Measurements from ENCODE around the gene DIPK1A.
"Not testable (repeated sequence)": the region's sequence is repeated elsewhere in the genome, so short reads cannot be mapped to it uniquely, and the experiment has no call there.

DIPK1A gene

DNA sequence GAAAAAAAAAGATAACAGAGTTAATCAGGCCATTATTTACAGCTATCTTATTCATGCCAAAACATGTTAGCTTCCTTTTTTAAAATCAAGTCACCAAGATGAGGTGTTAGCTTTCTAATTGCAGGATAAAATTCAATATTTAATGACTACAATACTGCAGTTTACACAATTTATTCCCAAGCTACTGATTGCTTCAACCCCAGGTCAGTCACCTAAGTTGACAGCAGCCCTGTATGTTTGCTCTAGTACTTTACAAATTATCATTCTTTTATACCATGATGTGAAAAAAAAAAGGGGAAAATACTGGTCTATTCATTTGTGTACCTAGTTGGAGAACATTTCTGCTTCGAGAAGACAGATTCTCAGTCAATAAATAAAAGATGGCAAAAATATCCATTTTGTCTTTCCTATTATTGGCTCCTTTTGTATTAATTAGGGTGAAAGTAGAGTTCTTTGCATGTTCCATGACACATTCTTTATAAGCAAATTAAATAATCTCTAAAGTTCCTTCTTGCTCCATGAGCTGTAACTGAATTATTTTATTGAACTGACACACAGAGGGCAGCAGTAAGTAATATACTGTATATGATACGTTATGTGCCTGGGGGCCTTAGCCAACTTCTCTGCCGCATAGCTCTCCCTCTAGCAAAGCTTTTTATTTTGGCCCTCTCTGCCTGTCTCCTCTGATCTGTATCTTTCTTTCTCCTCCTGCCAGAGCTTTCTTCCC is 48.0 kb downstream of the DIPK1A start:
- no peak for DNase-seq

DNA sequence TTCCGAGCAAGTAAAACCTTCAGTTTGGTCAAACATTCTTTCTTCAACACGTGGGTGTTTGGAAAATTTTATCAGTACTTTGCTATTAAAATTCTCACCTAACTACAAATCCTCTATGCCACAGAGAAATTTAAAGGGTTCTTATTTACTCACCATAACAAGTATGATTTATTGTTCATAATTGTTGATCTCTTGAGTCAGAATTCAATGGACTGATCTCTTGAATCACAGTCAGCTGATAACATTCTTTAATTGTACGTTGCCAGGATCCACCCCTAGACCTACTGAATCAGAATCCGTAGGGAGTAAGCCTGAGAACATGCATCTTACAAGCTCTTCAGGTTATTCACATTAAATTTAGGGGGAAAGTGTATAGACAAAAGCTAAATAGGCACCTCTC is 51.2 kb downstream of the DIPK1A start:
- no peak for DNase-seq

DNA sequence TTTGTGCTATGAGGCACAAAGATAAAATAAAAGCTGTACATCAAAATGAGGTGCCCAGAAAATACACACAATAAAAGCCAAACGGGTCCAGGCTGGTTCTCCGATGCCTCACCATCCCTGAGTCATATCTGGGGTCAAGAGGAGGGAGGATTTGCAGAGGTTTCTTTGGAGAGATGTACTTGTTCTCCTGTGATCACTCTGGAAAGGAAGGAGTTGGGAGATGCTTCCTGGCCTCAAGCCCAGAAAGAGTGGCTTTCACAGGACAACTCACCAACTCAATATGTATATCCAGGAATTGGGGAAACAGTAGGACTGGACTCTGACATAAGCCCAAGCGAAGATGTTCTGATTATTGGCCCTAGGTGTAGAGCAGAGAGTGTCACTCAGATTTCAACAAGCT is 51.9 kb downstream of the DIPK1A start:
- no peak for DNase-seq

DNA sequence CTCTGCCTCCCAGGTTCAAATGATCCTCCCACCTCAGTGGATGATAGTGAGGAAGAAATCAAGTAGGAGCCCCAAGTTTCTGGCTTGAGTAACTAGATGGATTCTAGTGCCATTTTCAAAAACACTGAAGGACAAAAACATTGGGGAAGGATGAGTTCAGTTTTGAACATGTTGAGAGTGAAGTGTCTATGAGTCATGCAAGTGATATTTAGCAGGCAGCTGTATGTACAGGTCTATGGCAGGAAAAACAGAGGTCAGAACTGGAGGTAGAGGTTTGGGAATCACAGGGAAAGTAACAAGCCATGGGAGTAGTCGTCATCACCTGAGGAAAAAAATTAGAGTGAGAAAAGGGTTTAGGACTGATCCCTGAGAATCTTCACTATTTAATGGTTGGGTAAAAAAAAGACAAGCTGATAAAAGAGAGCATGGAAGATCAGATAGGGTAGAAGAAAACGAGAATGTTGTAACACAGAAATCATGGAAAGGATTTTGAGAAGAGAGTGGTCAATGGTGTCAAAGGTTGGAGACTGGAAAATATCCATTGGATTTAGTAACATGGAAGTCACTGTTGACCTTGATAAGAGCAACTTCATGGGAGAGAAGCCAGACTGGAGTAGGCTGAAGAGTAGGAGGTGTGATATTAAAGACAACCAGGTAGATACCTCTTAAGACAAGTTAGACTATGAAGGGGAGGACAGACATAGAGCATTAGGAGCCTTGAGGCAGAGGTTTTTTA is 53.1 kb downstream of the DIPK1A start:
- no peak for DNase-seq

DNA sequence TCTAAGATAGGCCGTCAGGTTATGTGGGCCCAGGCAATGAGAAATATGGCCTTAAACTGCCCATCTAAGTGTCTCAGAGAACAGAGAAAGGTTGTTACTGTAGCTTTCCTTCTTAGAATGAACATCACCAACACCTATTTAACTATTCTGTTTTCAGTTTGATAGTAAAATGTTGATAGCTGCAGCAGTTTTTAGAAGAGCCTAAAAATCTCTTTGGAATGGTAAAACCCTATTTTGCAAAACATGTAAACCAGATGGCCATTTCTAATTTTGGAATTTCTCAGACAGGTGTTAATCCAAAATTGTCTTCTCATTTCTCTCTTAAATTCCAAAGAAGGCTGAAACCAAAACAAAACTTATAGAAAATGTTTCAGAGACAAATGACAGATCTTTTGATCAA is 57.5 kb downstream of the DIPK1A start:
- no peak for DNase-seq

DNA sequence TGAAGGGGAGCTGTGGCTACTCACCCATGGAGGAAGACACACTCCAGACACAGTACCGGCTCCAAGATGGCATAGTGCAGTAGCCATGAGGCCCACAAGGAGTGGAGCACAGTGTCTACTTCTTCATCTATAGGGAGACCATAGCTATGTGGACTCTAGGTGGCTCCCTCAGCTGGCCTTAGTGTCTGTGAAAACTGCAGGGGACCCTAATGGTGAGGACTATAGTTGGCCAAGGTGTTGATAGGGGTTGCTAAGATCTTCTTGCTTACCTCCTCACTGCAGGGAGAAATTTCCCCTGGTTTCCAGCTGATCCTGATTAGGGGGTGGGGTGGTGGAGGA is 58.9 kb downstream of the DIPK1A start:
- no peak for DNase-seq

DNA sequence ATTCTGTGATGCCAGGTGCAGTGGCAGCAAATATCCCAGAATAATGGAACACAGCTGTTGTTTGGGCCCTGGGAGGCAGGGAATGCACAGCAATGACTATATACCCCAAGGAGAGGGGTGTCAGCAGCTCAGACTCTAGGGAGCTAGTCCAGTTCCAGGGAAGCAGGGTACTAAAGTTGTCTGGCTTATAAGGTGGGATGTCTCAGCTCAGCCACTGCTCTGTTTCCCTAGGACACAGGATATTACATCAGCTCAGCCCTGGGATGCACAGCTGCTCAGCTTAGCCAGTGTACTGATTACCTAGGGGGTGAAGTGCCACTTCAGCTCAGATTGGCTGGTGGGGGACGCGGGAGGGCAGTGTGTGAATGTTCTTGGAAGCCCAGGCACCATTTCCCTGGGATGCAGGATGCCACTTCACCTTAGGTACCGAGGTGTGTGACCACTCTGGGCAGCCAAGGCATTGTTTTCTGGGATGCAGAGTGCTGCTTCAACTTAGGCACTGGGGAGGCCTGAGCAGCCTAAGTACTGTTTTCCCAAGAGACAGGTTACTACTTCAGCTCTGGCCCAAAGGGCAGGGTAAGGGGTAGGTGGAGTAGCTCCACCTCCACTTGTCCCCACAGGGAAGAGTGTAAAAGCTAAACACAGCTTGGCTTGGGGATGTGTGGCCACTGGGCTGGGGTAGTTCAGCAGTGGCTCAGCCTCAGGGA is 59.4 kb downstream of the DIPK1A start:
- no peak for DNase-seq

DNA sequence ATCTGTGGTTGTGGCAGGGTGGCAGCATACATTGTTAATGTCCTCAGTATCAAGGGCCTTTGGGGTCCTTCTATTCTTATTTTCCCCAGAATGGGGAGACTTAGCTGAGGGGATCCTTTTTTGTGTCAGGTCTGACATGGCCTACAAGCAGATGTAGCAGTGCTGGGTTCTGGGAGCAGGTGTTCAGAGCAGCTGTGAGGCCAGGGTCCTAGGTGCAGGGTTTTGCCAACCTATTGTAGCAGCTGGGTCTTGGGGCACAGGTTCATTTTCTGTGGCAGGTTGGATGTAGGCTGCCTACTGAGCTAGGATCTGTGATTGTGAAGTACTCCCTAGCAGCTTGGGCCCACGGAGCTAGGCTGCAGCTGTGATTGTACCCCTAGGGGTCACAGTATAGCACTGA is 60.1 kb downstream of the DIPK1A start:
- no peak for DNase-seq

DNA sequence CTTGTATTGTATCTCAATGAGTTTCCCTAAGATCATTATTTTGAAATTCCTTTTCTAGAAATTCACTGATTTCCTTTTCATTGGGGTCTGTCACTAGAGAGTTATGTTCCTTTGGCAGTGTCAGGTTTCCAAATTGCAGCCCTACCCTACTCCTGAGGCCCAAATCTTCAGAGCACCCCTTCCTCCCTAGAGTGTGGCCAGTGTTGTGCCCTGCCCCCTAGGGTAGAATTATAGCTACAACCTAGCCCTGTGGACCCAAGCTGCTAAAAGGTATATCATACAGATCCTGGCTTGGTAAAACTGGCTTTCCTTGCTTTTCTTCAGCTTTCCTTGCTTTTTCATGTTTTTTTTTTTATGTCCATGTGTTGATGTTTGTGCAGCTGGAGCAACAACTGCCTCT is 60.7 kb downstream of the DIPK1A start:
- DNase-seq: no peak

DNA sequence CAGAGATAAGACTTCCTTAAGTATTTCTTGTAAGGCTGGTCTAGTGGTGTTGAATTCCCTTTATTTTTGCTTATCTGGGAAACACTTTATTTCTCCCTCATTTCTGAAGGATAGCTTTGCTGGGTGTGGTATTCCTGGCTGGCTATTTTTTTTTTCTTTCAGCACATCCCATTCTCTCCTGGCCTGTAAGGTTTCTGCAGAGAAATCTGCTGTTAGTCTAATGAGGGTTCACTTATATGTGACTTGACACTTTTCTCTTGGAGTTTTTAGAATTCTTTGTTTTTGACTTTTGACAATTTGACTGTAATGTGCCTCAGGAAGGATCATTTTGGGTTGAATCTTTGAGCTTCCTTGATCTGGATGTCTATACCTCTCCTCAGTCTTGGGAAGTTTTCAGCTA is 61.5 kb downstream of the DIPK1A start:
- DNase-seq: no peak

DNA sequence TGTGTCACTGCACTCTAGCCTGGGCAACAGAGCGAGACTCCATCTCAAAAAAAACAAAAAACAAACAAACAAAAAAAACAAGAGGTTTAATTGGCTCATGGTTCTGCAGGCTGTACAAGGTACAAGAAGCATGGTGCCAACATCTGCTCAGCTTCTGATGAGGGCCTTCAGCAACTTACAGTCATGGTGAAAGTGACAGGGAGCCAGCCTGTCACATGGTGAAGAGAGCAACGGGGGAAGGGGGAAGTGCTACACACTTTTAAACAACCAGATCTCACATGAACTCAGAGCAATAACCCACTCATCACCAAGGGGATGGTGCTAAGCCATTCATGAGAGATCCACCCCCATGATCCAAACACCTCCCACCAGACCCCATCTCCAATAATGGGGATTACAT is 63.2 kb downstream of the DIPK1A start:
- DNase-seq: not testable (repeated sequence)

DNA sequence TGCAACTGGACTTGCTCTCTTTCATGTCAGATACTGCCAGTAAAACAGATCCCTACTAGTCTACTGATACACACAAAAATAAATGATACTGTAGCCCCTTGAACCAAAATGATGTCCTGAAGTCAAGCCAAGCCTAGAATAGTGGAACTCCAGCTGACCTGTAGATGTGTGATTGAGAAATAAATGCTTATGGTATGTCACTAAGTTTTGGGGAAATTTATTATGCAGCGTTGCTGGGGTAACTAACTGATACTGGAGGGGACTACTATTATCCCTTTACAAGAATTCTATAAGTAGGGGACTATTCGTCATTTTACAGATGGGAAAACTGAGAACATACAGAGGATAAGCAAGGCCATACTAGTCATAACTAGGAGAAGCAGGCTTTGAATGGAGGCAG is 73.8 kb downstream of the DIPK1A start:
- DNase-seq: no peak

DNA sequence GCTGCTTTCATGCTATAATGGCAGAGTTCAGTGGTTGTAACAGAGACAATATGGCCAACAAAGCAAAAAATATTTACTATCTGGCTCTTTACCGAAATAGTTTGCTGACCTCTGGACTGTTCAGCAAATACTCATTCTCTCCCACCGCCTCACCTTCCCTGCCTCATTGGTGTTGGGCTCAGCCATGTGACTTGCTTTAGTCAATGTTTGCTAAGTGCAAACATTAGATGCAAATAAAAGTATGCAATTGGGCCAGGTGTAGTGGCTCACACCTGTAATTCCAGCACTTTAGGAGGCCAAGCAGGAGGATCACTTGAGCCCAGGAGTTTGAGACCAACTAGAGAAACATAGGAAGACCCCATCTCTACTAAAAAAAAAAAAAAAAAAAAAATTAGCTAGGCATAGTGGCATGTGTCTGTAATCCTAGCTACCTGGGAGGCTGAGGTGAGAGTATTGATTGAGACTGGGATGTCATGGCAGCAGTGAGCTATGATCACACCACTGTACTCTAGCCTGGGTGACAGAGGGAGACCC is 74.3 kb downstream of the DIPK1A start:
- no peak for DNase-seq

DNA sequence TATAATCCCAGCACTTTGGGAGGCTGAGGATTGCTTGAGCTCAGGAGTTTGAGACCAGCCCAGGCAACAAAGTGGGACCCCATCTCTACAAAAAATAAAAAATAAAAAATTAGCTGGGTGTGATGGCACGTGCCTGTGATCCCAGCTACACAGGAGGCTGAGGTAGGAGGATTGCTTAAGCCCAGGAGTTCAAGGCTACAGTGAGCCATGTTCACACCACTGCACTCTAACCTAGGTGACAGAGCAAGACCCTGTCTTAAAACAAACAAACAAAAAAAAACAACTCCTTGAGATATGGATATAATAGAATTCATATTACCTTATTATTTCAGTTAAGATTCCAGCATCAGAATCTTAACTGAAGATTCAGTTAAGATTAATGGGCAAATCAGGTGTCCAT is 77.1 kb downstream of the DIPK1A start:
- DNase-seq: no peak

DNA sequence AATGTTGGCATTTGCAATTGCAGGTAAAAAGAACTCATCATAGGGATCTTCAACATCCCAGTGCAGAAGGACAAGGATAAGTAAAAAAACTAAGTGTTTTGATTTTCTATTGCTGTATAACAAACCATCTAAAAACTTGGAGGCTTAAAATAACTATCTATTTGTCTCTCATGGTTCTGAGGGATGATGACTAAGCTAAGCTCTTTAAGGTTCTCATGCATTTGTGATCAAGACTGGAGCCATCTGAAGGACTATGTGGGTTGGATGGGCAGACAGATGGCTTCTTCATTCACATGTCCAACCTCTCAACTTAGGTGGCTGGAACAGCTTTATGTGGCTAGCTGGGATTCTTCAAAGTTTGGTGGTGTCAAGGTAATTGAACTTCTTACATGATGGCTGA is 78.0 kb downstream of the DIPK1A start:
- no peak for DNase-seq

DNA sequence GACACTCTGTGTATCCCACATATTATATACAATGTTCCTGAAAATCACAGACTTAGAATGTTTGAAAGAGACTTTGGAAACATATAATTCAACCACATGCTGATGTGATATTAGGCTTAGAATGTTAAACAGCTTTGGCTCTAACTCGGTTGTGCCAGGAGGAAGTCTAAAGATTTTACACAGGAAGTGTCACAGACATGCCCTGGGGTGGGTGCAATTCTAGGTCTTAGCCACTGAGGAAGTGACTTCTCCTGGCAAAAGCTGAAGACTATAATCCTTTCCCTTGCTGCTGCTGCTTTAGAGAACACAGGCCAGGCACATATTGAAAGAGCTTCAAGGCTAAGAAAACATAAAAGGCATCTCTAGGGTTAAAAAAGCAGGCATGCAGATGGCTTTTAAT is 78.4 kb downstream of the DIPK1A start:
- peak; percentile 33 for DNase-seq

DNA sequence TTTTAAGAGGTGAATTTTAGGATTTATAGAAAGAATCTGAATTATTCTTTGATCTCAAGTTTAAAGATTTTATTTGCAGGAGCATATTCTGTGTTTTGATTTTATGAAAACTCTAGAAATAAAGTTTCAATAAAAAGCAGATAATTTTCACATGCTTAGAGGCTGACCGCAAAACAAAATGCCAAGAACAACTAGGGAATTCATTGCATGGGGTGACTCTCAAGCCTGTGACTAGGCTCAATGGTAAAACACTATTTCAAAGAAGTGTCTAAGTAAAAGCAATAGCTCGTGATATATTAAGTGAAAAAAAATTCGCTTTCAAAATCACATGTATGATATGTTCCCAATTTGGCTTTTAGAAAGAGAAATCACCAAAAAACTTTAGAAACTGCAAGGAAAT is 79.9 kb downstream of the DIPK1A start:
- no peak for DNase-seq

DNA sequence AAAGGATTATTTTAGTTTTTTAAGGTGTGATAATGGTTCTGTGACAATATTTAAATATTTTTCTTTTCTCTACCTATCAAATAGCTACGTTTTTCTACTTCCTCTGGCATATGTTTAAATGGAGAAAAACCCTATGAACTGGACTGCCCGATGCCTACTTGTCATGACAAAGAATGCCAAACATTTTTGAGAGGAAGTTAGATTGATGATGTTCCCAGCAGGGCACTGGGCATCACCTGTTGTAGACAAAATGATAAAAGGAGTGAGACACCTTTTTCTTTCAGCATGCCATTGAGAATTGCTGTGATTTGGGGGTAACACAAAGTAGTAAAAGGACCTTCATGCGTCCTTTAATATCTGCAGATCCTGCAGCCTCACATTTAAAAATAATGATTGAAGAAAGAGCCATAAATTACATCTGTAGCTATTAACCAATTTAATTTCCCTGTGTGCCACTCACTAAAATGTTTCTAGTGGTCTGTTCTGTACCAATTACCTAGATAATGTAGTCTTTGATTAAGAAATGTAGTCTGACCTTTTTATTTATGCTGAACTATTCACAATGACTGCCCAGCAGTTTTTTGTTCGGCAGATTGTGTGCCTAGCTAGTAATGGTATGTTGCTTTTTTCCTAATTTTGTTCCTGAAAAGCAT is 81.8 kb downstream of the DIPK1A start:
- DNase-seq: no peak

DNA sequence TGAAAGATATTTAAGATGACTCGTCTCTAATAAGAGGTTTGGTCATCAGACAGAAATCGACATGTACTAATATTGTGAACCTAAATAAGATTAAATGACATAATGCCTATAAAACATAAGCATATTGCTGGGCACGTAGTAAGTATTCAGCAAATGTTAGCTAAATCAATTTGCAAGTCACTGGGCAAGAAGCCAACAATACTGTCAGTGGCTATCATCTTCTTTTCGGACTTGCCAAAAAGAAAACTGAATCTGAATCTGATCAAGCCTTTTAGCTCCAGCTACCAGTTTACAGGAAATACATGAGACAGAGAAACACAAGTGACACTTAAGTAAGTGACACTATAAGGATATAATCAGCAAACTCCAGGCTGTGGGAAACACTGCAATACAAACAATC is 83.5 kb downstream of the DIPK1A start:
- no peak for DNase-seq

DNA sequence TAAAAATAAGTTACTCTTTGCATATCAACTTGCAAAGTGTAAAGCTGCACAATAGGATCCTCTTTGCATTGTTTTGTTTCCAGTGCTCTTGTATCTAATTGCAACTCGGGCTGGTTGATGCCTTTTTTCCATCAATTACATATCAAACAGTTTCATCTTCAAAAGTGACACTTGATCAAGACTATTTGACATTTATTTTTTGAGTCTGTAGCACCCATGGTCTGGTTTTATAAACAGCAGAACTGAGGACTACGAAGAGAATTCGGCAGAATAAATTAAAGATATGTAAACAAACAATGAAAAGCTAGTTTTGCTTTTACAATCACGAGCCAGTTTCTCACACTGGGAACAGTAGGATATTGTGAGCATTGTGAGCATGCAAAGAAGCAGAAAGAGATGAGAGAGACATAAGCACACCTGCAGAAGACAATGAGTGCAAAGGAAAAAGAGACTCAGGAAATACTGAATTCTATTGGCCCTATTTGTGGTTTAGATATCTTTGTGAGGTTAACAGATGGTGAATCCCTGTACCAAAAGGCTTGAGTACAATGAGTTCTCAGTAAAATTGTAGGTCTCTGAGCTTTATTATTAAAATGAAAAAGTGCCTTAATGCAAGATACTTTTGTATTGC is 84.1 kb downstream of the DIPK1A start:
- DNase-seq: no peak

DNA sequence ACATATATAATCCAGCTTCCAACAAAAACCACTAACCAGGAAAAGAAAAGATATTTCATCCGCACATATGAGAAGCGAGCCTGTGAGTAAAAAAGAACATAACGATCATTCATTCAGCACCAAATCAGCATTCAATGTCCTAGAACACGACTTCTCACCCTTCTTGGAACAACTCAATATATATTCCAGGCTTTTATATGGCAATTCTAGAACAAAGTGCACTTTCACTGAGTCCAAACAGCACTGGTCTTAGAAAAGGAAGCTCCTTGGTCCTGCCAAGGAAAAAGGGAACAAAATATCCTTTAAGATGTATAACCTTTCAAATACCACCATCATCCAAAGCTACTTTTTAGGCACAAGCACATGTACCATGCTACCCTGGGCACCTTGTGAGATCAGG is 84.9 kb downstream of the DIPK1A start:
- no peak for DNase-seq

DNA sequence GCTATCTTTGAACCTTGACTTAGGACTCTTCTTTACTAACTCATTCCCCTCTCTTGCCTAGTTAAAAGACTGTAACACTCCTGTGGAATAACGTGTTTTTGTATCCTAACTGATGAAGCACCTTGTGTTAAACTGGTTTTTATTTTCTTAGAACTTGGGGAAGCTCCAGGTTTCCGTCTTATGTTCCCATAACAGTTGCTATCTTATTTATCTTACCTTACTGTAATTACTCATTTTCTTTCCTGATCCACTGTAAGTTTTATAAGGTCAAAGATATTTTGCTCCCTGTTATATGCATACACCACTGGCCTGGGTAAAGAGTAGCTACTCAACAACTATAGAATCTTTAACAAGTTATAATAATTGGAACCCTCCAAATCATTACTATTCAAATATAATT is 86.3 kb downstream of the DIPK1A start:
- DNase-seq: no peak

DNA sequence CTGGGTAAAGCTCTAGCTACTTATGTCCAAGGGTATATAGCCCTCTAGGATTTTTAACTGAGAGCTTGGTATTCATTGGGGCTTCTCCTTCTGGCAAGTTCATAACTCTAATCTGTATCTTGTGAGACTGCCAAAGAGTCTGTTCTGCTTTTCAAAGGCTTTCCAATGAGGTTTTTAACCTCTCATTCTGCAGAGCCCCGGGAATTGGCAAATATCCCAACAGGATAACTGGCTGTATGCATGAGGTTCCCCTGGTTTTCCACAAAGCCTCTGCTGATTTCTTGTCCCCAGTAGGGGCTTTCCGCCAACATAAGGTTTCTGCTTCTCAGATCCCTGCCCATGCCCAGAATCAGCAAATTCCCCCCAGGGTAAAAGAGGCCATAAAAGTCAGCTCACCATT is 88.5 kb downstream of the DIPK1A start:
- no peak for DNase-seq
